Spleen (tissue), 11 donors: ENCODE measurements around the gene PACS2. TPM values are rescaled to one million over a fixed set of nuclear protein-coding genes. Genes with fewer than 3 reads are reported as not detected.

Experiments used
- DNase-seq: peaks from one replicate; pipeline ENCODE4 v3.0.0-alpha.2; 2020
- H3K27ac ChIP-seq, 8 donors: fragments of 200-600 bp; sonication (generic) in 7 of 8; 1 replicate in 4 of 8; 2 replicates in 4 of 8; pipeline versions ENCODE4 v1.5.0 to v1.8.0; 2016 to 2021; ENCODE audit warnings: inconsistent platforms in 4 of 8, mild to moderate bottlenecking in 4 of 8, moderate library complexity in 1 of 8
- H3K27me3 ChIP-seq, 7 donors: fragments of 200-600 bp; sonication (generic) in 6 of 7; replicated peaks in 1 of 7; 1 replicate in 4 of 7; 2 replicates in 3 of 7; pipeline versions ENCODE4 v1.5.0 to v1.8.0; 2016 to 2021; ENCODE audit warnings: inconsistent platforms in 3 of 7, mild to moderate bottlenecking in 1 of 7
- H3K36me3 ChIP-seq, 6 donors: fragments of 200-600 bp; sonication (generic) in 5 of 6; 1 replicate in 4 of 6; 2 replicates in 2 of 6; pipeline versions ENCODE4 v1.5.0 to v1.8.0; 2016 to 2021; ENCODE audit warnings: inconsistent platforms in 2 of 6
- H3K4me1 ChIP-seq, 6 donors: fragments of 200-600 bp; sonication (generic) in 5 of 6; 1 replicate in 3 of 6; 2 replicates in 3 of 6; pipeline versions ENCODE4 v1.5.0 to v1.8.0; 2016 to 2021; ENCODE audit warnings: inconsistent platforms in 3 of 6
- H3K4me3 ChIP-seq, 8 donors: fragments of 200-600 bp; sonication (generic) in 7 of 8; 1 replicate in 4 of 8; 2 replicates in 4 of 8; pipeline versions ENCODE4 v1.5.0 to v1.8.0; 2016 to 2021; ENCODE audit warnings: inconsistent platforms in 4 of 8, mild to moderate bottlenecking in 4 of 8, moderate library complexity in 2 of 8
- H3K9me3 ChIP-seq, 8 donors: fragments of 200-600 bp; sonication (generic) in 7 of 8; 1 replicate in 4 of 8; 2 replicates in 4 of 8; pipeline versions ENCODE4 v1.5.0 to v1.8.0; 2016 to 2021; ENCODE audit warnings: inconsistent platforms in 4 of 8
- POLR2A ChIP-seq, 3 donors: fragments of 450-650 bp; IDR thresholded peaks; one replicate each; pipeline ENCODE4 v1.5.1; 2017; ENCODE audit warnings: antibody characterized with exemption in 3 of 3, mild to moderate bottlenecking in 1 of 3
- POLR2AphosphoS5 ChIP-seq, 3 donors: sonication (generic); formaldehyde crosslinking; IDR thresholded peaks; one replicate each; pipeline ENCODE4 v1.5.1; 2017; ENCODE audit warnings: antibody characterized with exemption in 3 of 3
- WGBS, 5 donors: extraction: QIAGEN DNeasy Blood & Tissue Kit in 3 of 5; methylation state at CpG; one replicate each; pipeline versions ENCODE4 v1.1.5 to v1.1.7; 2013 to 2018; 5-methylcytosine and 5-hydroxymethylcytosine counted together
- intact Hi-C: fragments of 100-400 bp; cut with DNase I; formaldehyde crosslinking; loops from one replicate; pipeline ENCODE4 v1.15.0; 2023; ENCODE audit warnings: low total_unique reads
- polyA plus RNA-seq, 3 donors: library from polyadenylated mRNA; stranded (reverse); fragments of 200-250 nt; gene quantifications; one replicate each; pipeline ENCODE4 v1.2.1, GENCODE V29; 2013
- total RNA-seq, 7 donors: library from RNA; depleted of rRNA in 3 of 7; stranded (reverse); fragments of >200 nt in 3 of 7; fragmentation: NEBNext Ultra II Directional in 4 of 7; extraction: Animal tissue kit (Norgen Biotek cat#: 25700) in 4 of 7; gene quantifications; one replicate each; pipeline versions ENCODE4 v1.1.0 to v1.2.1, GENCODE V29; 2016 to 2021
- TF ChIP-seq, protein P1 (sequence below), 11 experiments: fragments of 200-600 bp in 7 of 11; fragments of 450-650 bp in 4 of 11; sonication (generic) in 4 of 11; IDR thresholded peaks in 8 of 11; conservative IDR thresholded peaks in 3 of 11; 1 replicate in 7 of 11; 2 replicates in 4 of 11; pipeline versions ENCODE4 v1.4.0 to v1.8.0; 2016 to 2021; ENCODE audit warnings: antibody characterized with exemption in 11 of 11, inconsistent platforms in 4 of 11, mild to moderate bottlenecking in 1 of 11
- donor health status: healthy with polysubstance abuse.
- donor health status: DM: no; HTN: no; CAD: no; lungs with moderate emphysema.
- donor health status: DM: no; HTN: no; CAD: no.
- donor health status: Bipolar disorder and iron deficiency.
- donor health status: healthy.
- donor health status: DM: no; HTN: no; CAD: no.
- donor health status: DM: yes; HTN: yes; CAD: no.

PACS2 gene
- total and polyA plus RNA-seq, 10 donors = 32.2 to 148 (median 98.7) TPM

DNA sequence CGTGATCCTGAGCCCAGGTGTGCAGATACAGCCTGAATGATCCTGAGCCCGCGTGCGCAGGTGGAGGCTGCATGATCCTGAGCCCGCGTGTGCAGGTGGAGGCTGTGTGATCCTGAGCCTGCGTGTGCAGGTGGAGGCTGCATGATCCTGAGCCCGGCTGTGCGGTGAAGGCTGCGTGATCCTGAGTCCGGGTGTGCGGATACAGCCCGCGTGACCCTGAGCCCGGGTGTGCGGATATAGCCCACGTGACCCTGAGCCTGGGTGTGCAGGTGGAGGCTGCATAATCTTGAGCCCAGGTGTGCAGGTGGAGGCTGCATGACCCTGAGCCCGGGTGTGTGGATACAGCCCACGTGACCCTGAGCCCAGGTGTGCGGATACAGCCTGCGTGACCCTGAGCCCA lies 34.0 kb upstream of the PACS2 start:
- peaks cover 0 to 29% (median 0%) of the 10 kb centered on the region in 6 donors for H3K36me3 ChIP-seq
- no peak for DNase-seq
- H3K27ac ChIP-seq = no peak overlapping the region
- intact Hi-C loops = no loop called here
- no peaks in the 10 kb centered on the region for H3K27me3 ChIP-seq
- H3K9me3 ChIP-seq = no peaks in the 10 kb centered on the region
- no peak for TF ChIP-seq POLR2A (IDR thresholded peaks at IDR 0.05)
- TF ChIP-seq, protein P1, sequence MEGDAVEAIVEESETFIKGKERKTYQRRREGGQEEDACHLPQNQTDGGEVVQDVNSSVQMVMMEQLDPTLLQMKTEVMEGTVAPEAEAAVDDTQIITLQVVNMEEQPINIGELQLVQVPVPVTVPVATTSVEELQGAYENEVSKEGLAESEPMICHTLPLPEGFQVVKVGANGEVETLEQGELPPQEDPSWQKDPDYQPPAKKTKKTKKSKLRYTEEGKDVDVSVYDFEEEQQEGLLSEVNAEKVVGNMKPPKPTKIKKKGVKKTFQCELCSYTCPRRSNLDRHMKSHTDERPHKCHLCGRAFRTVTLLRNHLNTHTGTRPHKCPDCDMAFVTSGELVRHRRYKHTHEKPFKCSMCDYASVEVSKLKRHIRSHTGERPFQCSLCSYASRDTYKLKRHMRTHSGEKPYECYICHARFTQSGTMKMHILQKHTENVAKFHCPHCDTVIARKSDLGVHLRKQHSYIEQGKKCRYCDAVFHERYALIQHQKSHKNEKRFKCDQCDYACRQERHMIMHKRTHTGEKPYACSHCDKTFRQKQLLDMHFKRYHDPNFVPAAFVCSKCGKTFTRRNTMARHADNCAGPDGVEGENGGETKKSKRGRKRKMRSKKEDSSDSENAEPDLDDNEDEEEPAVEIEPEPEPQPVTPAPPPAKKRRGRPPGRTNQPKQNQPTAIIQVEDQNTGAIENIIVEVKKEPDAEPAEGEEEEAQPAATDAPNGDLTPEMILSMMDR (IDR thresholded peaks at IDR 0.05 in 8 of 11, conservative IDR thresholded peaks at IDR 0.05 in 3 of 11) = no peak
- TF ChIP-seq POLR2AphosphoS5 (IDR thresholded peaks at IDR 0.05) = no peak
- 88 to 96% (median 94%) methylated on average over 17 to 21 of the region's 21 CpGs for whole genome bisulfite sequencing, 5 donors
- peaks cover 9 to 45% (median 18%) of the 10 kb centered on the region in 6 donors for H3K4me1 ChIP-seq
- no peak overlapping the region for H3K4me3 ChIP-seq

DNA sequence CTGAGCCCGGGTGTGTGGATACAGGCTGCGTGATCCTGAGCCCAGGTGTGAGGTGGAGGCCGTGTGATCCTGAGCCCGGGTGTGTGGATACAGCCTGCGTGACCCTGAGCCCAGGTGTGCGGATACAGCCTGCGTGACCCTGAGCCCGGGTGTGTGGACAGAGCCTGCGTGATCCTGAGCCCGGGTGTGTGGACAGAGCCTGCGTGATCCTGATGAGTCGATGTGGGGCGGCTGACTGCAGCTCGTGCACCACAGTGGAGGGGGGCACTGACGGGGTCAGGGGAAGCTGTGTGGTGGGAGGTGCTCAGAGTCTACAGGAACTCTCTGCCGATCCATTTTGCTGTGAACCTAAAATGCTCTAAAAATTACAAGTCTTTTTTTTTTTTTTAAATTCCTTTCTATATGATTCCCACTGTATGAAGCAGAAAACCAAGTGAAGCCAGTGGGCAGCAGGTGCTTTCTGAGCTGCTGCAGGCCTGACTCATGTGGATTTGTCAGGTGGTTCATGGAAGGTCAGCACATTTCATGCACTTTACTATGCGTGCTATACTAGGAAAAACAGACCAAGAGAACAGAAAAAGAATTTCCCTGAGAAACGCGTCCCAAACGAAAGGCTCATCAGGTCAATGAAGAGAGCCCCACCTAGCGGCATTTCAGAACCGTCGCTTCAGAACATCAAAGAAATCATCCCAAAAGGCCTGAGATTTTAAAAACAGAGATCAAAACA lies 33.0 kb upstream of the PACS2 start:
- no peaks in the 10 kb centered on the region for H3K9me3 ChIP-seq
- no peak overlapping the region for H3K27ac ChIP-seq
- H3K27me3 ChIP-seq = no peaks in the 10 kb centered on the region
- H3K4me1 ChIP-seq = peaks cover 9 to 45% (median 18%) of the 10 kb centered on the region in 6 donors
- DNase-seq = no peak
- WGBS, 5 donors = 66 to 77% (median 71%) methylated on average over 23 of the region's 23 CpGs
- intact Hi-C loops = no loop called here
- peaks cover 0 to 35% (median 0%) of the 10 kb centered on the region in 6 donors for H3K36me3 ChIP-seq
- TF ChIP-seq POLR2AphosphoS5 (IDR thresholded peaks at IDR 0.05) (no peak), POLR2A (IDR thresholded peaks at IDR 0.05) (no peak)
- TF ChIP-seq, protein P1 (IDR thresholded peaks at IDR 0.05 in 8 of 11, conservative IDR thresholded peaks at IDR 0.05 in 3 of 11) = peak in 7 of 11 experiments; percentile 31 to 56 (median 44)
- no peak overlapping the region for H3K4me3 ChIP-seq

DNA sequence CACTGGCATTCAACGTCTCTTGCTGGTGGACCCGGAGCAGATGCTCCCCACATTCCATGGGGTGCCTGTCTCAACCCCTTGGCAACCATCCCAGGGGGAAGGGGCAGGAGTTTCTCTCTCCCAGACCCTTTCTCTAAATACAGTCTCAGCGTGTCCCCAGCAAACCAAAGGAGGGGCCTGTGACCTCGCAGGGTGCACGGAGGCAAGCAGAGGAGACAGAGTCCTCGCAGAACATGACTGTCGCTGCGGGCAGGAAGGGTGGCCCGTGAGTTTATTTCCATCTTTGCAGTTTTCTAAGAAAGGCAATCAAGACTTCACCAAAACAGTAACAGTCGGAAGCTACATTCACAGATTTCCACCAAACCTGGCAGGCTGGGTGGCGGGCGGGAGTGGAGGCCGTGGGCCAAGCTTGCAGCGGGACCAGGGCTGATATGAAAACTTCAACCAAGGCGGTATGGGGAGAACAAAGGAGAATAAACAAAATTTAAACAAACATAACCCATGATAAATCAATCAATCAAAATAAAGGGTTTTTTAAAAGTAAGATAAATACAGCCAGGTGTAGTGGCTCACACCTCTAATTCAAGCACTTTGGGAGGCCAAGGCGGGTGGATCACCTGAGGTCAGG lies 32.3 kb upstream of the PACS2 start:
- DNase-seq = no peak
- WGBS, 5 donors = 81 to 87% (median 84%) methylated on average over 15 to 16 of the region's 16 CpGs
- H3K27me3 ChIP-seq = no peaks in the 10 kb centered on the region
- intact Hi-C loops = no loop called here
- H3K36me3 ChIP-seq = peaks cover 0 to 35% (median 0%) of the 10 kb centered on the region in 6 donors
- H3K9me3 ChIP-seq = no peaks in the 10 kb centered on the region
- peaks cover 9 to 45% (median 18%) of the 10 kb centered on the region in 6 donors for H3K4me1 ChIP-seq
- H3K27ac ChIP-seq = no peak overlapping the region
- no peak overlapping the region for H3K4me3 ChIP-seq
- TF ChIP-seq POLR2AphosphoS5 (IDR thresholded peaks at IDR 0.05) (no peak), POLR2A (IDR thresholded peaks at IDR 0.05) (no peak)
- TF ChIP-seq, protein P1 (IDR thresholded peaks at IDR 0.05 in 8 of 11, conservative IDR thresholded peaks at IDR 0.05 in 3 of 11) = peak in 2 of 11 experiments; percentile 9 to 27

DNA sequence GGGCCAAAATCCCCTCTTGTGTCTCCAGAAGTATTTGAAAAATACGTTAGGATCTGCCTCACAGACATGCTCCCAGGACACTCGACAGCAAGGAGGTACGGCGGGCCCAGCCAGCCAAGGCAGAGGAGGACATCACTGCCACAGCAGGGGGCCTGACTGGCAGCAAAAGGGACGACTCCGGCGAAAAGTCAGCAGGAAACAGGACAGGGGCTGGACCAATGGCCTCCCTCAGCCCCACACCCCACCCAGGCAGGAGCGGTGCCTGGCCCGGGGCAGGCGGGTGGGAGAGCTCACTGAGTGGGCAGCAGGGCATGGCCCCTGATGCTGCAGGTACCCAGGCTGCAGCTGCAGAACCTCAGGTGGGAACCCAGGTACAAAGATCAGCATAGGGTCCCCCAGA lies 31.5 kb upstream of the PACS2 start:
- Histone ChIP-seq H3K27me3 (no peaks in the 10 kb centered on the region), H3K4me3 (no peak overlapping the region), H3K36me3 (peaks cover 0 to 35% (median 0%) of the 10 kb centered on the region in 6 donors), H3K4me1 (peaks cover 9 to 45% (median 18%) of the 10 kb centered on the region in 6 donors), H3K9me3 (no peaks in the 10 kb centered on the region), H3K27ac (no peak overlapping the region)
- TF ChIP-seq, protein P1 (IDR thresholded peaks at IDR 0.05 in 8 of 11, conservative IDR thresholded peaks at IDR 0.05 in 3 of 11) = no peak
- TF ChIP-seq POLR2A (IDR thresholded peaks at IDR 0.05) = no peak
- no peak for TF ChIP-seq POLR2AphosphoS5 (IDR thresholded peaks at IDR 0.05)
- DNase-seq = no peak
- intact Hi-C loops = no loop called here
- 81 to 87% (median 84%) methylated on average over 9 to 10 of the region's 10 CpGs for WGBS, 5 donors
